Measurements from ENCODE around the gene SPATA31C1. TPM values are rescaled to one million over a fixed set of nuclear protein-coding genes. Genes with fewer than 3 reads are reported as not detected.
"Not testable (repeated sequence)": the region's sequence is repeated elsewhere in the genome, so short reads cannot be mapped to it uniquely, and the experiment has no call there.

Gene SPATA31C1
- total RNA-seq: not detected

DNA sequence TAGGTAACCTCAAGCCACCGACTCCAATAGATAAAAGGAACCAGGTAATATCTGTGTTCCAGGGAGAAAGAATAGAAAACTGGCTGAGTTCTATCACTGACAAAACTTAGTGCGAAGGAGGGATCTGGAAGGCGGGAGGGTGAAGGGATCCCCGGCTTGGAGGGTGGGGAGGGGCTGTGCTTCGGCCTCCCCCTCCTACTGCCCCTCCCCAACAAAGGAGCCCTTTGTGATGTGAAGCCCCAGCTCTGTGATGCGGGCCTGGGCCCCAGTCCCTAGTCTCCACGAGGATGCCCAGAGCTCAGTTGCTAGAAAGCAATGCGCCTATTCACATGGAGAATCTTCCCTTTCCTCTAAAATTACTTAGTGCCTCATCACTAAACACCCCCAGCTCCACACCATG, at the start of gene SPATA31C1:
SPATA31C1 (plus strand) TSS at position 301 of the 400 bp plus-strand sequence.
- not testable (repeated sequence) for H3K36me3 ChIP-seq, H3K4me1 ChIP-seq, H3K4me3 ChIP-seq, H3K27me3 ChIP-seq, H3K9me3 ChIP-seq, H3K27ac ChIP-seq, DNase-seq

DNA sequence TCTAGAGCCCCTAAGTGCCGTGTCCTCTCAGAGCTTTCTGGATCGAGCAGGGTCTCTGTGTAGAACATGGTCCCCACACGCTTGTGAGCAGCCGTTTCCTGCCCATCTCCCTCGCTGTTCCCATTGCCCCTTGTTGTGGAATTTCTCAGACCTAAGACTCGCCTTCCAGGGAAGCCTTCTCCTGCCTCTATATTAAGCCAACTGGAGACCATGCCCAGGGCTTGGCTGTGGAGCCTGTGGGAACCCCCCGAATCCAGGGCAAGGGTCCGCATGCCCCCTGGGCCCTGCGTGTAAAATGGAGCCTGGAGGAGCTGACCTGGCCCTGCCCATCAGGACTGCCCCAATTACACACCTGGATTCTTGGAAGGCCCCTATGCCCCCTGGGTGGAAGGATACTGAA, 49.6 kb upstream of the SPATA31C1 start:
- H3K27ac ChIP-seq: no peak overlapping the region
- H3K9me3 ChIP-seq: no peaks in the 10 kb centered on the region
- no peak overlapping the region for H3K4me3 ChIP-seq
- no peaks in the 10 kb centered on the region for H3K4me1 ChIP-seq
- H3K36me3 ChIP-seq: no peaks in the 10 kb centered on the region
- no peaks in the 10 kb centered on the region for H3K27me3 ChIP-seq
- DNase-seq: no peak
- TF ChIP-seq POLR2A (IDR thresholded peaks at IDR 0.05): no peak
- TF ChIP-seq, protein P1, sequence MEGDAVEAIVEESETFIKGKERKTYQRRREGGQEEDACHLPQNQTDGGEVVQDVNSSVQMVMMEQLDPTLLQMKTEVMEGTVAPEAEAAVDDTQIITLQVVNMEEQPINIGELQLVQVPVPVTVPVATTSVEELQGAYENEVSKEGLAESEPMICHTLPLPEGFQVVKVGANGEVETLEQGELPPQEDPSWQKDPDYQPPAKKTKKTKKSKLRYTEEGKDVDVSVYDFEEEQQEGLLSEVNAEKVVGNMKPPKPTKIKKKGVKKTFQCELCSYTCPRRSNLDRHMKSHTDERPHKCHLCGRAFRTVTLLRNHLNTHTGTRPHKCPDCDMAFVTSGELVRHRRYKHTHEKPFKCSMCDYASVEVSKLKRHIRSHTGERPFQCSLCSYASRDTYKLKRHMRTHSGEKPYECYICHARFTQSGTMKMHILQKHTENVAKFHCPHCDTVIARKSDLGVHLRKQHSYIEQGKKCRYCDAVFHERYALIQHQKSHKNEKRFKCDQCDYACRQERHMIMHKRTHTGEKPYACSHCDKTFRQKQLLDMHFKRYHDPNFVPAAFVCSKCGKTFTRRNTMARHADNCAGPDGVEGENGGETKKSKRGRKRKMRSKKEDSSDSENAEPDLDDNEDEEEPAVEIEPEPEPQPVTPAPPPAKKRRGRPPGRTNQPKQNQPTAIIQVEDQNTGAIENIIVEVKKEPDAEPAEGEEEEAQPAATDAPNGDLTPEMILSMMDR (IDR thresholded peaks at IDR 0.05): no peak

DNA sequence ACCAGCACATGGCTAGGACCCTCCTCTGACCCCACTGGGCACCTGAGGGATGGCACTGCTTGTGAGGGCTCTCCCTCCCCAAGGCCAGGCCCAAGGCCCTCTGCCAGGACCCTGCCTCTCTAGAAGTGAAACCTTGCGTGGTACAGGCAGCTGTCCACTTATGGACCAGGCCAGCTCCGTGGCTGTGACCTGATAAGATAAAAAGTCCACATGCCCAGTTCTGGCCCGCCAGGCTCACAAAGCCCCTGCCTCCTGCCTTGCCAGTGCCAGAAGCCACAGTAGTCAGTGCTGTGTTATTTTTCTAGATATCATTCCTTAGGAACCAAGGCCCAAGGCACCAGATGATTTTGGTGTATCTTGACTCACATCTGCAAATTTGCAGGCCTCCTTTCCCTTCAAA, 49.1 kb upstream of the SPATA31C1 start:
- no peak overlapping the region for H3K27ac ChIP-seq
- TF ChIP-seq POLR2A (IDR thresholded peaks at IDR 0.05): no peak
- TF ChIP-seq, protein P1 (IDR thresholded peaks at IDR 0.05): no peak
- no peaks in the 10 kb centered on the region for H3K27me3 ChIP-seq
- H3K4me1 ChIP-seq: no peaks in the 10 kb centered on the region
- no peak overlapping the region for H3K4me3 ChIP-seq
- no peak for DNase-seq
- no peaks in the 10 kb centered on the region for H3K36me3 ChIP-seq
- H3K9me3 ChIP-seq: no peaks in the 10 kb centered on the region

DNA sequence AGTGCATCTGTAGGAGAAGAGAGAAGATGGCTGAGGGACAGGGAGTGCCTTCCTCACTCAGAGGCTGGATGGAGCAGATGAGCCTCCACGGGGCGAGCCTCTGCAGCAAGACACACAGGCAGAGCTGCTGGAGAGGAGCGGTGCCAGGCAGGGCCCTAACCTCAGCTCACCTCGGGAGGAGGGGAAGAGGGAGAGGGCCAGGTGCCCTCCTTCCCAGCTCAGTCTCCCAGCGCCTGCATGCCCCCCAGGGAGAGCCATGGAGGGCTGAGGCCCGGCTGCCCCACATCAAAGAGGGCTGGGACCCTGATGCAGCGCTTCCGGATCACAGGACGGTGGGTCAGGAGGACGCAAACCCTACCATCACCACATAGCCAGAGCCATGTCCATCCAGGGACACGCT, 48.7 kb upstream of the SPATA31C1 start:
- no peak for TF ChIP-seq POLR2A (IDR thresholded peaks at IDR 0.05)
- TF ChIP-seq, protein P1 (IDR thresholded peaks at IDR 0.05): no peak
- H3K27ac ChIP-seq: no peak overlapping the region
- H3K4me3 ChIP-seq: no peak overlapping the region
- no peaks in the 10 kb centered on the region for H3K4me1 ChIP-seq
- no peaks in the 10 kb centered on the region for H3K27me3 ChIP-seq
- no peak for DNase-seq
- no peaks in the 10 kb centered on the region for H3K36me3 ChIP-seq
- H3K9me3 ChIP-seq: no peaks in the 10 kb centered on the region

DNA sequence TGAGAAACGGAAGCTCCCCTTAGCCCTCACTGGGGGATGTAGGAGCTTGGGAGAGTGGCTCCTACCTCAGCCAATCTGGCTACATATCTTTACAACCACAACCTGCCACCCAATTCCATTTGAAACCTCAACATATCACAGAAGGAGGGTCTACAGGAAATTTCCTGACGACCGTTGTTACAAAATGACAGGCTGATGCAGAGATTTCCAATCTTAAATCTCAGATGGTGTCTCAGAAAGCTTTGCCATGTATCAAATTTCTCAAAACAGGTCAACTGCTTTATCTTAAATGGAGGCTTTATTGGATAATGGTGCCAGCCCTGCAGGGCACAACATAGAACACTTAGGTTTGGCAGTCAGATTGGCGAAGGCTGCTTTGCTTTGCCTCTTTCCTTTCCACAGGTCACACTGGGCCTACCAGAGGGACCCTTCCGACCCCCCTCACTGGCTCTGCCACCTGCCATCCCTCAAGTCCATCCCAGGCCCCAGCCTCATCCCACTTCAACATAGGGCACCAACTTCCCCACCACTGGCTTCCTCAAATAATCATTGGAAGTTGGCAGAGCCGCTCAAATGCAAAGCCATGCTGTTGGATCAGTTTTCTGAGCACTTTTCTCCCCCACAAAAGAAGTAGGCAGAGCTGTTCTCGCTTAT, 46.2 kb upstream of the SPATA31C1 start:
- Histone ChIP-seq H3K27ac (no peak overlapping the region), H3K36me3 (no peaks in the 10 kb centered on the region), H3K4me3 (no peak overlapping the region), H3K27me3 (no peaks in the 10 kb centered on the region), H3K9me3 (no peaks in the 10 kb centered on the region), H3K4me1 (no peaks in the 10 kb centered on the region)
- peak in 1 of 3 donors; percentile 26 for DNase-seq
- TF ChIP-seq, protein P1 (IDR thresholded peaks at IDR 0.05): no peak
- no peak for TF ChIP-seq POLR2A (IDR thresholded peaks at IDR 0.05)

DNA sequence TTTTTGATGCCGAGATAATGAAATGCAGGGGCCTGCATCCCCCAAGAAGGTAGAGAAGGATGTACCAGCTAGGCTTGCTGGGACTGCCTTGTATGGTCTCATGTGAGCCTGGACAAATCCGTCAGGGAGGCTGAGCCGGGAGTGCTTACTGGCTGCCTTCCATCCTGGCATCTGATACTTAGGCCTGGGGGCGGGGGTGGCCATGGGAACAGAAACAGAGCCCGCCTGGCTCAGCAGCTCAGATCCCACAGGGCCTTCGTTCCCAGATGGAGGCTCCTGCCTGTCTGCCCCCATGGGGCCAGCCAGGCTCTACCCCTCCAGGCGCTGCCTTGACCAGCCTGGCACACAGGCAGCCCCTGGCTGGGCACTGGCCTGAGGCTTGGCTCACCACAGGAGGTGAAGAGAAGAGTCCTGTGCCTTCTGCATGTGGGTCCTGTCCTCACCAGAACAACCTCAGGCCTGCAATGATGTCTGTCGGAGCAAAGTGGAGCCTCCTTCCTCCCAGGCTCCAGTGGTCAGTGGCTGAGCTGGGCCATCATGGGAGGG, 45.6 kb upstream of the SPATA31C1 start:
- H3K27me3 ChIP-seq: no peaks in the 10 kb centered on the region
- no peaks in the 10 kb centered on the region for H3K4me1 ChIP-seq
- no peaks in the 10 kb centered on the region for H3K36me3 ChIP-seq
- peak overlapping the region in 1 of 4 donors; percentile 39 for H3K27ac ChIP-seq
- TF ChIP-seq, protein P1 (IDR thresholded peaks at IDR 0.05): no peak
- no peak for TF ChIP-seq POLR2A (IDR thresholded peaks at IDR 0.05)
- H3K4me3 ChIP-seq: no peak overlapping the region
- H3K9me3 ChIP-seq: no peaks in the 10 kb centered on the region
- DNase-seq: peak in 1 of 3 donors; percentile 32
